ENCODE results near the gene CARNS1. TPM values are rescaled to one million over a fixed set of nuclear protein-coding genes. Genes with fewer than 3 reads are reported as not detected.

The CARNS1 gene
- total and polyA plus RNA-seq, 4 donors: 0.05 to 0.19 (median 0.10) TPM

DNA sequence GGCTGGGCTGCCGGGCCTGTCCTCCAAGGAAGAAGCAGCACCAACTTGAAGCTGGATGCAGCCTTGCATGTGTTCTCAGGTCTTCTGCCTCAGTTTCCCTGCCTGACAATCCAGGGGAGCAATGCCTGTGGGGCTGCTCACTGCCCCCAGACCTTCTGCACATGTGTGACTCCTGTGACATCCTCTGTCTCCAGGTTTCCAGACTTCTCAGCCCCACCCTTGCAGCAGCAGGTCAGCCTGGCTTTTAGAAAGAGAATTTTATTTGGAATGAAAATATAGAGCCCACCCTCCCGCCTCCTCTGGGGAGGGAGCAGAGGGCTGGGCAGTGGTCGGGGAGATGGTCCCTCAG, 22.3 kb downstream of the CARNS1 start:
- DNase-seq (ENCODE audit: low spot score): no peak
- Histone ChIP-seq H3K9me3 (ENCODE audit: control insufficient read depth in 4 of 4, low read length in 3 of 4) (no peaks in the 10 kb centered on the region), H3K9ac (ENCODE audit: low read depth in 1 of 2, low read length in 2 of 2) (no peak overlapping the region), H3K27ac (ENCODE audit: low read depth in 1 of 2, low read length in 2 of 2) (peak overlapping the region in 1 of 2 donors; percentile 59), H3K4me3 (ENCODE audit: low read depth in 1 of 3, low read length in 3 of 3) (peak overlapping the region in 1 of 3 donors; percentile 17), H3K4me1 (ENCODE audit: control insufficient read depth in 4 of 4, insufficient read depth in 4 of 4, low read length in 3 of 4) (peaks cover 4 to 18% (median 10%) of the 10 kb centered on the region in 4 donors), H3K36me3 (ENCODE audit: control insufficient read depth in 4 of 4, insufficient read depth in 3 of 4, low read depth in 1 of 4, low read length in 3 of 4) (peaks cover 2 to 35% (median 8%) of the 10 kb centered on the region in 4 donors), H3K27me3 (ENCODE audit: control insufficient read depth in 4 of 4, insufficient read depth in 4 of 4, low read length in 3 of 4) (no peaks in the 10 kb centered on the region)
- TF ChIP-seq TAF1 (conservative IDR thresholded peaks at IDR 0.05) (no peak), HNF4G (IDR thresholded peaks at IDR 0.05) (no peak)
- TF ChIP-seq, protein P1, sequence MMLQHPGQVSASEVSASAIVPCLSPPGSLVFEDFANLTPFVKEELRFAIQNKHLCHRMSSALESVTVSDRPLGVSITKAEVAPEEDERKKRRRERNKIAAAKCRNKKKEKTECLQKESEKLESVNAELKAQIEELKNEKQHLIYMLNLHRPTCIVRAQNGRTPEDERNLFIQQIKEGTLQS (IDR thresholded peaks at IDR 0.05): no peak
- WGBS: 77% methylated on average over 3 of the region's 3 CpGs

DNA sequence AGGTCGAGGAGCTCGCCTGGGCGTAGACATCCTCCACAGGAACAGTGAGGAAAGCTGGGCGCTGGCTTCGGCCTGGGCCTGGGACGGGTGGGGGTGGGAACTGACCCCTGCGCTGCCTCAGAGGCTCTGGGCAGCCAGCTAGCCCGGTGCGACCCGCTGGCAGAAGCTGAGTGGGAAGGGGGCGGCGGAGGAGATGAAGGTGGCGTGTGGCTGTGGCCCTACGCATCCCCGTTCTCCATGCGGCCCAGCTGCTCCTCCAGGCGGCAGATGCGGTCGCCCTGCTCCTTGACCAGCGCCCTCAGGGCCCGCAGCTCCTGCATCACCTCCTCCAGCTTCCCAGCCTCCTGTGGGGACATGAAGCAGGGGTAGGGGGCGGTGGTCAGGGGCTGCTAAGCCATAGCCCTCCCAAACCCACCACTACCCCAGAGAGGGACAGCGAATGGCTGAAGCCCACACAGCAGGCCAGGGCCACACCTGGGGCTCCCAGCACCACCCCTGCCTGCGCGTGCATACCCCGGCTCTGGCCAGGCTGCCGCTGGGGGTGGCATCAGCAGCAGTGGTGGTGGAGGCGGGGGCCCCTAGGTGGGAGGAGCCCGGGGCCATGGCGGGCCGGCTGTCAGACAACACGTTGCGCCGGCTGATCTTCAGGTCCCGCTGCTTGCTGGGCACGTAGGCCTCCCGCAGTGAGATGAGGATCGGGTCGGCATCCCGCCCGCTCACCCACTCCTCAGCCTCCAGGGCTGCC, 22.9 kb downstream of the CARNS1 start:
- H3K27ac ChIP-seq (ENCODE audit: low read depth in 1 of 2, low read length in 2 of 2): peak overlapping the region in 1 of 2 donors; percentile 59
- TF ChIP-seq RXRA (IDR thresholded peaks at IDR 0.05): no peak
- no peaks in the 10 kb centered on the region for H3K27me3 ChIP-seq (ENCODE audit: control insufficient read depth in 4 of 4, insufficient read depth in 4 of 4, low read length in 3 of 4)
- no peak overlapping the region for H3K9ac ChIP-seq (ENCODE audit: low read depth in 1 of 2, low read length in 2 of 2)
- peak overlapping the region in 1 of 3 donors; percentile 17 for H3K4me3 ChIP-seq (ENCODE audit: low read depth in 1 of 3, low read length in 3 of 3)
- no peak for DNase-seq (ENCODE audit: low spot score)
- H3K36me3 ChIP-seq (ENCODE audit: control insufficient read depth in 4 of 4, insufficient read depth in 3 of 4, low read depth in 1 of 4, low read length in 3 of 4): peaks cover 0 to 30% (median 6%) of the 10 kb centered on the region in 4 donors
- H3K4me1 ChIP-seq (ENCODE audit: control insufficient read depth in 4 of 4, insufficient read depth in 4 of 4, low read length in 3 of 4): peaks cover 4 to 20% (median 11%) of the 10 kb centered on the region in 4 donors
- no peaks in the 10 kb centered on the region for H3K9me3 ChIP-seq (ENCODE audit: control insufficient read depth in 4 of 4, low read length in 3 of 4)
- WGBS: 89% methylated on average over 41 of the region's 41 CpGs

DNA sequence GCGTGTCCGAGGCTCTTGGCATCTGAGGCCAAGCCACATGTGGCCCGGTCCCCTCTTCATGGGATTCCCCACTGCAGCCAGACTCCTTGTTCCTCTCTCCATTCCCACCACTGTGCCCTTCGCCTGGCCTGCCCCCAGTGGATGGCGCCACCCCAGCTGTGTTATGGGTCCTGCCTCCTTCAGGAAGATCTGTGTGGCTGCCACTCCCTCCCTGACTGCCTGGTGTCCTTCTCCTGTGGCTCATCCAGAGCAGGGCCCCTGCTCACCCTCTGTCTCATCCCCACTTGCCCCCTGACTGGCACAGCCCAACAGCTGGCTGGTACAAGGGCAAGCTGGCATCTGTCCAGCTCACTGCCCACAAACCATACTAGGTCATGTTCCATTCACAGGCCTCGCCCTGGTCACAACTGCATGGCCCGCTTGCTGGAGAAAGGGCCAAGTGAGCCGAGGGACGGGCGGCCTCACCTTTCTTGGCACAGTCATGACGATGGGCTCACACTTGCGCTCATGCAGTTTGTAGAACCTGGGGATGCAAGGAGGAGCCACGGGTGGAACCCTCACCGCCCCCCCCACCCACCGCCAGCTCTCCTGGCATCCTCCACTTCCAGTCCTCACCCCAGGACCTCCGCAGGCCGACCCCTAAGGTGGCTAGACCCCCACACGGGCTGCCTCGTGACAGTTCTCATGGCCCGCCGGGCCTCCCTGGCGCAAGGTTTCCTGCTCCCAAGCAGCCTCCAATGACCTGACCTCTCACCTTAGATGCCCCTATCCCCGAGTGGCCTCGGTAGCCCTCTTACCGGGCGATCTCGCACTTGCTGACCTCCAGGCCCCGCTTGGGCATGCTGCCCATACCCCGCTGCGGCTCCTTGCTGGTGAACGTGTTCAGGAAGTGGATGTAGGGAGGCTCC, 24.1 kb downstream of the CARNS1 start:
- WGBS: 68% methylated on average over 31 of the region's 31 CpGs
- Histone ChIP-seq H3K36me3 (ENCODE audit: control insufficient read depth in 4 of 4, insufficient read depth in 3 of 4, low read depth in 1 of 4, low read length in 3 of 4) (peaks cover 0 to 17% (median 0%) of the 10 kb centered on the region in 4 donors), H3K9ac (ENCODE audit: low read depth in 1 of 2, low read length in 2 of 2) (no peak overlapping the region), H3K9me3 (ENCODE audit: control insufficient read depth in 4 of 4, low read length in 3 of 4) (no peaks in the 10 kb centered on the region), H3K27me3 (ENCODE audit: control insufficient read depth in 4 of 4, insufficient read depth in 4 of 4, low read length in 3 of 4) (no peaks in the 10 kb centered on the region), H3K27ac (ENCODE audit: low read depth in 1 of 2, low read length in 2 of 2) (peak overlapping the region in 1 of 2 donors; percentile 9), H3K4me1 (ENCODE audit: control insufficient read depth in 4 of 4, insufficient read depth in 4 of 4, low read length in 3 of 4) (peaks cover 4 to 21% (median 13%) of the 10 kb centered on the region in 4 donors), H3K4me3 (ENCODE audit: low read depth in 1 of 3, low read length in 3 of 3) (no peak overlapping the region)
- DNase-seq (ENCODE audit: low spot score): no peak
- peak in 1 of 2 donors; percentile 20 for TF ChIP-seq RXRA (IDR thresholded peaks at IDR 0.05)
- no peak for TF ChIP-seq FOXA1 (IDR thresholded peaks at IDR 0.05)

DNA sequence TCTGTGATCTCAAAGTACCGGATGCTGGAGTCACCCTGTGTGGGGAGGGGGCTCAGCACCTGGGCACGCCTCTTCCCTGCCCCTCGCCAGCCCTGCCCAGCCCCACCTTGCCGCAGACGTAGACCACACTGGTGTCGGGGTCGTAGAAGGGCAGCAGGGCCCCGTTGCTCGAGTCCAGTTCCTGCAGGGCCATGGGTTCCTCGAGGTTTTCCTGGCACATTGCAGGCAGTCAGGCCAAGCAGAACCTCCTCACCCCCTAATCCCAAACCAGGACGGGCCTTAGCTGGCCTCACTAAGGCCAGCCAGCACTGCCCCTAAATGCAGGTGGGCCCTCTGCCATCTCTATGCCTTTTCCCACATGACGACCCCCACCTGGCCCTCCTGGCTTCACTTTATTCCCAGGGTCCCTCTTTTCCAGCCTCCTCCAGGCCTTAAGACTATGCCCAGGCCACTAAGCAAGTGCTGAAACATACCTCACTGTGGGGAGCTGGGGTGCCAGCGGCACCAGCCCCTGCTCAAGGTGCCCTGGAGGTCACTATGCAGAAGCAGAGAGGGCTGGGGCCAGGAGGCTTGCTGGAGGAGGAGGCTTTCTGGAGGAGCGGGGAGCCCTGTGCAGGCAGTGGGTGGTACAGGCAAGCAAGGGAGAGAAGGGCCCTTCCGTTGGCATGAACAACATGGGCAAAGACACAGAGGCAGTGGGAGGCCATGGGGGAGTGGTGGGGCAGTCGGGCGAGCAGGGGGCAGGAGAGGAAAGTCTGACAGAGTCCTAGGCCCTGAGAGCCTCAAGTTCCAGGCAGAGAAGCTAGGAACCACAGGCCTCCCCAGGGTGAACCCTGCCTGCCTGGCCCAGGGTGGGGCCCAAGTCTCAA, 25.0 kb downstream of the CARNS1 start:
- Histone ChIP-seq H3K27ac (ENCODE audit: low read depth in 1 of 2, low read length in 2 of 2) (no peak overlapping the region), H3K27me3 (ENCODE audit: control insufficient read depth in 4 of 4, insufficient read depth in 4 of 4, low read length in 3 of 4) (no peaks in the 10 kb centered on the region), H3K9ac (ENCODE audit: low read depth in 1 of 2, low read length in 2 of 2) (no peak overlapping the region), H3K9me3 (ENCODE audit: control insufficient read depth in 4 of 4, low read length in 3 of 4) (no peaks in the 10 kb centered on the region), H3K36me3 (ENCODE audit: control insufficient read depth in 4 of 4, insufficient read depth in 3 of 4, low read depth in 1 of 4, low read length in 3 of 4) (peaks cover 0 to 14% (median 0%) of the 10 kb centered on the region in 4 donors), H3K4me1 (ENCODE audit: control insufficient read depth in 4 of 4, insufficient read depth in 4 of 4, low read length in 3 of 4) (peaks cover 4 to 21% (median 13%) of the 10 kb centered on the region in 4 donors), H3K4me3 (ENCODE audit: low read depth in 1 of 3, low read length in 3 of 3) (no peak overlapping the region)
- DNase-seq (ENCODE audit: low spot score): no peak
- no peak for TF ChIP-seq HNF4G (IDR thresholded peaks at IDR 0.05)
- TF ChIP-seq HNF4A (conservative IDR thresholded peaks at IDR 0.05): no peak
- TF ChIP-seq, protein P1 (IDR thresholded peaks at IDR 0.05): no peak
- no peak for TF ChIP-seq NR2F2 (IDR thresholded peaks at IDR 0.05)
- TF ChIP-seq YY1 (IDR thresholded peaks at IDR 0.05): no peak
- TF ChIP-seq RXRA (IDR thresholded peaks at IDR 0.05): no peak
- TF ChIP-seq, protein P2, sequence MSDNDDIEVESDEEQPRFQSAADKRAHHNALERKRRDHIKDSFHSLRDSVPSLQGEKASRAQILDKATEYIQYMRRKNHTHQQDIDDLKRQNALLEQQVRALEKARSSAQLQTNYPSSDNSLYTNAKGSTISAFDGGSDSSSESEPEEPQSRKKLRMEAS (IDR thresholded peaks at IDR 0.05): no peak
- no peak for TF ChIP-seq EGR1 (IDR thresholded peaks at IDR 0.05; ENCODE audit: low read depth in 2 of 2)
- TF ChIP-seq, protein P3, sequence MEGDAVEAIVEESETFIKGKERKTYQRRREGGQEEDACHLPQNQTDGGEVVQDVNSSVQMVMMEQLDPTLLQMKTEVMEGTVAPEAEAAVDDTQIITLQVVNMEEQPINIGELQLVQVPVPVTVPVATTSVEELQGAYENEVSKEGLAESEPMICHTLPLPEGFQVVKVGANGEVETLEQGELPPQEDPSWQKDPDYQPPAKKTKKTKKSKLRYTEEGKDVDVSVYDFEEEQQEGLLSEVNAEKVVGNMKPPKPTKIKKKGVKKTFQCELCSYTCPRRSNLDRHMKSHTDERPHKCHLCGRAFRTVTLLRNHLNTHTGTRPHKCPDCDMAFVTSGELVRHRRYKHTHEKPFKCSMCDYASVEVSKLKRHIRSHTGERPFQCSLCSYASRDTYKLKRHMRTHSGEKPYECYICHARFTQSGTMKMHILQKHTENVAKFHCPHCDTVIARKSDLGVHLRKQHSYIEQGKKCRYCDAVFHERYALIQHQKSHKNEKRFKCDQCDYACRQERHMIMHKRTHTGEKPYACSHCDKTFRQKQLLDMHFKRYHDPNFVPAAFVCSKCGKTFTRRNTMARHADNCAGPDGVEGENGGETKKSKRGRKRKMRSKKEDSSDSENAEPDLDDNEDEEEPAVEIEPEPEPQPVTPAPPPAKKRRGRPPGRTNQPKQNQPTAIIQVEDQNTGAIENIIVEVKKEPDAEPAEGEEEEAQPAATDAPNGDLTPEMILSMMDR (IDR thresholded peaks at IDR 0.05; ENCODE audit: low read depth, low read length, missing input control): no peak
- no peak for TF ChIP-seq FOXA2 (IDR thresholded peaks at IDR 0.05)
- no peak for TF ChIP-seq JUND (IDR thresholded peaks at IDR 0.05)
- no peak for TF ChIP-seq GABPA (IDR thresholded peaks at IDR 0.05 in 1 of 2, conservative IDR thresholded peaks at IDR 0.05 in 1 of 2)
- no peak for TF ChIP-seq RAD21 (IDR thresholded peaks at IDR 0.05)
- no peak for TF ChIP-seq TAF1 (conservative IDR thresholded peaks at IDR 0.05)
- WGBS: 85% methylated on average over 17 of the region's 17 CpGs

Measured in liver (tissue), 9 donors.